WERI-Rb-1 (cell line): ENCODE data around the gene SELENON.

ENCODE experiments used
- DNase-seq: peaks from one replicate; pipeline ENCODE4 v3.0.0-alpha.2; 2020
- H3K27ac ChIP-seq: fragments of 250-450 bp; sonication (Bioruptor Pico); 2 replicates; pipeline ENCODE4 v1.5.1; 2020; ENCODE audit warnings: mild to moderate bottlenecking, moderate library complexity
- H3K27me3 ChIP-seq: fragments of 250-450 bp; sonication (Bioruptor Pico); 2 replicates; pipeline ENCODE4 v1.5.1; 2021; ENCODE audit warnings: mild to moderate bottlenecking, low read depth, moderate library complexity; ENCODE audit not compliant: insufficient read depth, severe bottlenecking
- H3K36me3 ChIP-seq: fragments of 250-450 bp; sonication (Bioruptor Pico); 2 replicates; pipeline ENCODE4 v1.5.1; 2020; ENCODE audit warnings: mild to moderate bottlenecking, moderate library complexity
- H3K4me3 ChIP-seq: 2 replicates; pipeline ENCODE4 v1.5.1; 2011; ENCODE audit warnings: low read depth, mild to moderate bottlenecking, control low read depth, low read length
- H3K9me3 ChIP-seq: fragments of 250-450 bp; sonication (Bioruptor Pico); 2 replicates; pipeline ENCODE4 v1.5.1; 2021; ENCODE audit warnings: mild to moderate bottlenecking, moderate library complexity; ENCODE audit not compliant: severe bottlenecking
- TF ChIP-seq, protein P1 (sequence below): IDR thresholded peaks from 2 replicates; pipeline ENCODE4 v1.5.1; 2011; ENCODE audit warnings: low read depth, mild to moderate bottlenecking, control low read depth, inconsistent platforms, low read length

Gene SELENON

DNA sequence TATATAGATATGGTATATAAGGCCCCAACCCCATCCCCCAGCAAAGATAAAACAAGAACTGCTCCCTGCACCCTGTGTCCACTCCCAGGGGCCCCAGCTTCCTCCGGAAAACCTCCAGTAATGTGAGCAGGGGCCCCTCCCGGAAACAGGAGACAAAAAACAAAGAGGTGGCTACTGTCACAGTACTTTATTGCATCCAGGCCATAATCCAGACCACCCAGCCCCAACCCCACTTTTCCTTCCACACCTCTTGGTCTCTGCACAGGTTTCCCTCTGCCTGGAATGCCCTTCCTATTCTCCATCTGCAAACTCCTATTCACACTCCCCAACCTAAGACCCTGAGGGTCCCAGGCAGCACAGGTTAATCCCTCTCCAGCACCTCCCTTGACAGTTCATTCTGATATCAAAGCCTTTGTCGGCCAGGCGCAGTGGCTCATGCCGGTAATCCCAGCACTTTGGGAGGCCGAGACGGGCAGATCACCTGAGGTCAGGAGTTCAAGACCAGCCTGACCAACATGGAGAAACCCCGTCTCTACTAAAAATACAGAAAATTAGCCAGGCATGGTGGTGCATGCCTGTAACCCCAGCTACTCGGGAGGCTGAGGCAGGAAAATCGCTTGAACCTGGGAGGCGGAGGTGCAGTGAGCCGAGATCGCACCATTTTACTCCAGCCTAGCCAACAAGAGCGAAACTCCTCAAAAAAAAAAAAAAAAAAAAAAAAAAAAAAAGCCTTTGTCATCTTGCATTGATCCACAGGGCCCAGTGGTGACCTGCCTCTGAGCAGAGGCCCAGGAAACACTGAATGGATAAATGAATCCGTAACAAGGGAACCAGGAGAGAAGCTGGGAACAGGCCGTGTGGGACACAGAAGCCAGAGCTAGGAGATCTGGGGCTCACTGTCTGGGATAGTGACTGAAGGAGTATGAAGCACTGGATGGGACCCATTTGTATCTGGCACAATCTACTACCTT lies 61.6 kb downstream of the SELENON start:
- Histone ChIP-seq H3K4me3 (no peak overlapping the region), H3K27ac (no peak overlapping the region), H3K27me3 (no peaks in the 10 kb centered on the region), H3K36me3 (peaks cover 14% of the 10 kb centered on the region), H3K9me3 (no peaks in the 10 kb centered on the region)
- DNase-seq: peak; percentile 60
- TF ChIP-seq, protein P1, sequence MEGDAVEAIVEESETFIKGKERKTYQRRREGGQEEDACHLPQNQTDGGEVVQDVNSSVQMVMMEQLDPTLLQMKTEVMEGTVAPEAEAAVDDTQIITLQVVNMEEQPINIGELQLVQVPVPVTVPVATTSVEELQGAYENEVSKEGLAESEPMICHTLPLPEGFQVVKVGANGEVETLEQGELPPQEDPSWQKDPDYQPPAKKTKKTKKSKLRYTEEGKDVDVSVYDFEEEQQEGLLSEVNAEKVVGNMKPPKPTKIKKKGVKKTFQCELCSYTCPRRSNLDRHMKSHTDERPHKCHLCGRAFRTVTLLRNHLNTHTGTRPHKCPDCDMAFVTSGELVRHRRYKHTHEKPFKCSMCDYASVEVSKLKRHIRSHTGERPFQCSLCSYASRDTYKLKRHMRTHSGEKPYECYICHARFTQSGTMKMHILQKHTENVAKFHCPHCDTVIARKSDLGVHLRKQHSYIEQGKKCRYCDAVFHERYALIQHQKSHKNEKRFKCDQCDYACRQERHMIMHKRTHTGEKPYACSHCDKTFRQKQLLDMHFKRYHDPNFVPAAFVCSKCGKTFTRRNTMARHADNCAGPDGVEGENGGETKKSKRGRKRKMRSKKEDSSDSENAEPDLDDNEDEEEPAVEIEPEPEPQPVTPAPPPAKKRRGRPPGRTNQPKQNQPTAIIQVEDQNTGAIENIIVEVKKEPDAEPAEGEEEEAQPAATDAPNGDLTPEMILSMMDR: no peak

DNA sequence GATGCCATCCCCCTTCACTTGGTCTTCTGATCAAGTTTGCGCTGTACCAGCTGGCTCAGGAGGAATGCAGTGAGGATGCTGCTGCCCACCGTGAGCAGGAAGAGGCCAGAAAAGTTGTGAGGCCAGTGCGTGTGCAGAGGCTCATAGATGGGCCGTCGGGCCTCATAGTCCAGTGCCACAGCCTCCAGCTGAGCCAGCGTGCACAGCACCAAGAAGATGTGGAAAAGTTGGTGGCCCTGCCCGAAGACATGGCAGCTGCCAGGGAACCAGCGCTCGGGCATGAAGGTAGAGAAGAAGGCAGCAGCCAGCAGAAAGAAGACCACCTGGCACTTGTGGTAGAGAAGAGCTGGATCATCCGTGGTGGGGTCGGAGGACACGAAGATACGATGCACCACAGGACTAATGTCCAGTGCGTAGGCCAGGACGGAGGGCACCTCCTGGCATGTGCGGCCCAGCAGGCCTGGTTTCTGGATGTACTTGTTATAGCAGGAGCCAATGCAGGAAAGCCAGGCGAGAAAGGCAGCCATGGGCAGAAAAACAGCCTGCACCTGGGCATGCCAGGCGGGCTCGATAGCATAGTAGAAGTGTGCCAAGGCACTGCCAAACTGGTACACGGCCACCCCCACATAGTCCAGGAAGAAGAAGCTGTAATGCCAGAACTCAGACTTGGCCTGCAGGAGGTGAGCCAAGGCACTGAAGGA lies 62.9 kb downstream of the SELENON start:
- peaks cover 14% of the 10 kb centered on the region for H3K36me3 ChIP-seq

DNA sequence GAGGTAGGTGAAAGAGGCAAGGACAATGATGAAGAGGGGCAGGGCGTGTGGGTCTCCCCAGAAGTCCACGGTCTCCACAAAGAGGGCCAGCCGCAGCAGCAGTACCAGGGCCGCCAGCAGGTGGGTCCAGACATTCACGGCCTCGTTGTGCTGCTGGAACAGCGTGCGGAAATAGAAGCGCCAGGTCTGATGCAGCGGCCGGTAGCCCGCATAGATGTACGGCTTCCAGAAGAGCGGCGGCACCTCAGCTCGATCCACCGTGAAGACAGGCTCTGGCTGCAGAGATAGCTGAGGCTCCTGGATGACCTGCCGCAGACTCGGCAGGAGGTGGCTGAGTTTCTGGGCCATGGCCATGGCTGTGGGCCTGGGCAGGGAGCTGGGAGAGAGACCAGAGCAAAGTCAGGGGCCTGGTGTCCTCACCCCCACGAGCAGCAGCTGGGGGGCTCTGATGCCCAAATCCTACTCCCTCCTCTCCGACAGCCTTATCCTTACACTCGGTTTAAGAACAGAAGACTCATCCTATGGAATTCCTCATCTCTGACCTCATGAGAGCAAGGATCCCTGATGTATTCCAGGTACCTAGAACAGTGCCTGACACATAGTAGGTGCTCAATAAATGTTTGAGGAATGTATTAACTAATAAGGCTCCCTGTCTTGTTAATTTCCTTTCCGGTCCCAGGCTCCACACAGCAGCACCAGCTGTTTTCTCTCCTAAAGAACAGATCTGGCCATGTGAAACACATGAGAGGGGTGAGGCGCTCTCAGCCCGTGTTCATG lies 63.7 kb downstream of the SELENON start:
- no peak overlapping the region for H3K4me3 ChIP-seq
- no peaks in the 10 kb centered on the region for H3K9me3 ChIP-seq
- no peaks in the 10 kb centered on the region for H3K27me3 ChIP-seq
- TF ChIP-seq, protein P1: no peak
- DNase-seq: no peak
- H3K36me3 ChIP-seq: peaks cover 14% of the 10 kb centered on the region
- no peak overlapping the region for H3K27ac ChIP-seq

More for the DNA sequence above, 62.9 kb downstream of the SELENON start:
- Histone ChIP-seq H3K27me3 (no peaks in the 10 kb centered on the region), H3K27ac (no peak overlapping the region), H3K4me3 (no peak overlapping the region), H3K9me3 (no peaks in the 10 kb centered on the region)
- TF ChIP-seq, protein P1: no peak
- no peak for DNase-seq

DNA sequence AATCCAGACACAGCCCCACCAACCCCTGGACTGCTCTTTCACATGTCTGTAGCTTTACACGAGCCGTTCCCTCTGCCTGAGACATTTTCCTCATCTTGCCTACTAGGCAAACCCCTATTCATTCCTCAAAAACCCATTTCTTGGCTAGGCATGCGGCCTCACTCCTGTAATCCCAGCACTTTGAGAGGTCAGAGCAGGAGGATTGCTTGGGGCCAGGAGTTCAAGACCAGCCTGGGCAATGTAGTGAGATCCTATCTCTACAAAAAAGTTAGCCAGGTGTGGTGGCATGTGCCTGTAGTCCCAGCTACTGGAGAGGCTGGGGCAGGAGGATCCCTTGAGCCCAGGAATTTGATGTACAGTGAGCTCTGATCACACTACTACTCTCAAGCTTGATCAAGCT lies 64.4 kb downstream of the SELENON start:
- no peak for DNase-seq
- Histone ChIP-seq H3K27ac (no peak overlapping the region), H3K27me3 (no peaks in the 10 kb centered on the region), H3K4me3 (no peak overlapping the region), H3K9me3 (no peaks in the 10 kb centered on the region), H3K36me3 (peaks cover 14% of the 10 kb centered on the region)
- TF ChIP-seq, protein P1: no peak

DNA sequence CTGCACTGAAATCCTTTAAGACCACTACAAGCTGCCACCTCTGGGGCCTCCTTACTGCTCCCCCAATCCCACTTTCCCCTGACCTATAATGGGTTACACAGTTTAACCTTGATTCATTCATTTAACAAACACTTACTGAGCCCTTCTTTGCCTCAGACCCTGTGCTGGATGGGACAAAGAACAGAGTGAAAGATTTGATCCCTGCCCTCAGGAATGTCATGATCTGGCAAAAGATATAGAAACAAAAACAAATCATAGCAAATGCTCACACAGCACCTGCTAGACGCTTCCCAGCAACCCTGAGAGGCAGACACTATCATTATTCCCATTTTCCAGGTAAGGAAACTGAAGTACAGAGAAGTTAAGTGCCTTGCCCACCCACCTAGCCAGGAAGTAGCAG lies 66.3 kb downstream of the SELENON start:
- TF ChIP-seq, protein P1: no peak
- no peak for DNase-seq
- Histone ChIP-seq H3K27me3 (no peaks in the 10 kb centered on the region), H3K9me3 (no peaks in the 10 kb centered on the region), H3K36me3 (peaks cover 19% of the 10 kb centered on the region), H3K27ac (no peak overlapping the region), H3K4me3 (no peak overlapping the region)
